Measurements from ENCODE around the gene L3MBTL2. TPM values are rescaled to one million over a fixed set of nuclear protein-coding genes. Genes with fewer than 3 reads are reported as not detected.

Gene L3MBTL2
- total and polyA plus RNA-seq, 10 of the 15 experiments (the other 5 are each of a cell fraction or from before 2014, with no cell fraction given): 13.2 to 37.6 (median 28.2) TPM

- TF ChIP-seq, protein P1, sequence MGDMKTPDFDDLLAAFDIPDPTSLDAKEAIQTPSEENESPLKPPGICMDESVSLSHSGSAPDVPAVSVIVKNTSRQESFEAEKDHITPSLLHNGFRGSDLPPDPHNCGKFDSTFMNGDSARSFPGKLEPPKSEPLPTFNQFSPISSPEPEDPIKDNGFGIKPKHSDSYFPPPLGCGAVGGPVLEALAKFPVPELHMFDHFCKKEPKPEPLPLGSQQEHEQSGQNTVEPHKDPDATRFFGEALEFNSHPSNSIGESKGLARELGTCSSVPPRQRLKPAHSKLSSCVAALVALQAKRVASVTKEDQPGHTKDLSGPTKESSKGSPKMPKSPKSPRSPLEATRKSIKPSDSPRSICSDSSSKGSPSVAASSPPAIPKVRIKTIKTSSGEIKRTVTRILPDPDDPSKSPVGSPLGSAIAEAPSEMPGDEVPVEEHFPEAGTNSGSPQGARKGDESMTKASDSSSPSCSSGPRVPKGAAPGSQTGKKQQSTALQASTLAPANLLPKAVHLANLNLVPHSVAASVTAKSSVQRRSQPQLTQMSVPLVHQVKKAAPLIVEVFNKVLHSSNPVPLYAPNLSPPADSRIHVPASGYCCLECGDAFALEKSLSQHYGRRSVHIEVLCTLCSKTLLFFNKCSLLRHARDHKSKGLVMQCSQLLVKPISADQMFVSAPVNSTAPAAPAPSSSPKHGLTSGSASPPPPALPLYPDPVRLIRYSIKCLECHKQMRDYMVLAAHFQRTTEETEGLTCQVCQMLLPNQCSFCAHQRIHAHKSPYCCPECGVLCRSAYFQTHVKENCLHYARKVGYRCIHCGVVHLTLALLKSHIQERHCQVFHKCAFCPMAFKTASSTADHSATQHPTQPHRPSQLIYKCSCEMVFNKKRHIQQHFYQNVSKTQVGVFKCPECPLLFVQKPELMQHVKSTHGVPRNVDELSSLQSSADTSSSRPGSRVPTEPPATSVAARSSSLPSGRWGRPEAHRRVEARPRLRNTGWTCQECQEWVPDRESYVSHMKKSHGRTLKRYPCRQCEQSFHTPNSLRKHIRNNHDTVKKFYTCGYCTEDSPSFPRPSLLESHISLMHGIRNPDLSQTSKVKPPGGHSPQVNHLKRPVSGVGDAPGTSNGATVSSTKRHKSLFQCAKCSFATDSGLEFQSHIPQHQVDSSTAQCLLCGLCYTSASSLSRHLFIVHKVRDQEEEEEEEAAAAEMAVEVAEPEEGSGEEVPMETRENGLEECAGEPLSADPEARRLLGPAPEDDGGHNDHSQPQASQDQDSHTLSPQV (IDR thresholded peaks at IDR 0.05): no peak
Observed at GRCh38 chr22:41260871-41261270, 55.8 kb downstream of the L3MBTL2 start (continued).

DNA sequence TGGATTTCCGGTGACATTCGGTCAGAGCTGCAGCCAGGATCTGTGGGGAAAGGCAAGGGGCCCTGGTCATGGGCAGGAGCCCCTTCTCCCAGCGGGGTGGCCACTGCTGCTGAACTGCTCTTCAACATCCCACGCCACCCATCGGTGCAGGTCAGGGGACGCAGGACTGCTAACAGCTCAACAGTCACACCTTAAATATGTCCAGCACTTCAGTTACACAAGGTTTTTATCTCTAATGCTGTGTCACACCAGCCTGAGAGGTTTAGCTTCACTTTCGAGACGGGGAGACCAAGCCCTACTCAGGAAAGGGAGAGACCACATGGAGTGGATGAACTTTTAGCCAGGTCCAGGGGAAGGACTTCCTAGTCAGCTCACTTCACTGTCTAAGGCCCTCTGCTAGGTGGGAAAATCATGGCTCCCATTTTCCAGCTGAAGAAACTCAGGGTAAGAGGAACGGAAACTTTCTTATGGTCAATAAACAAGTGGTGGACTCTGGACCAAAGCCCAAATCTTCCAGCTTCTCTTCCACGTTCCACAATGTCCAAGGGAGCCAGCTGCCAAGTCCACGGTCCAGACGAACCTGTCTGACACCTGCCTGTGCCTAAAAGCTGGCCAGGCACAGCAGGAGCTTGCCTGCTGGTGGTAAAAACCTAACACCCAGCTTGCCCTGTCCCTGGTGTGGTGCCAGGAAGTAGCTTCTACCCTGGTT lies 56.6 kb downstream of the L3MBTL2 start:
- no peak overlapping the region for H3K4me2 ChIP-seq (ENCODE audit: control insufficient read depth, insufficient read depth)
- H3K27ac ChIP-seq (ENCODE audit: control insufficient read depth, insufficient read depth): no peak overlapping the region
- no TSS peak for BruUV-seq (replicated peaks)
- H2AFZ ChIP-seq (ENCODE audit: control insufficient read depth, low read depth, low read length): no peak overlapping the region
- no peaks in the 10 kb centered on the region for H3K9me3 ChIP-seq (replicated peaks; ENCODE audit: control insufficient read depth, insufficient read depth, low read length)
- H3K4me1 ChIP-seq (ENCODE audit: control insufficient read depth, insufficient read depth, low read length): no peaks in the 10 kb centered on the region
- H3K4me3 ChIP-seq: no peak overlapping the region
- ATAC-seq (no peak), DNase-seq (ENCODE audit: low read depth, low spot score) (no peak), FAIRE-seq (no peak)
- H4K20me1 ChIP-seq (ENCODE audit: control insufficient read depth, insufficient read depth): no peaks in the 10 kb centered on the region
- no peak overlapping the region for H3K9ac ChIP-seq (ENCODE audit: control insufficient read depth, insufficient read depth, low read length)
- peaks cover 31 to 56% of the 10 kb centered on the region in 2 experiments; a peak in 3 of 4 replicates for H3K36me3 ChIP-seq (ENCODE audit: control insufficient read depth in 2 of 2, insufficient read depth in 2 of 2, low read length in 1 of 2)
- WGBS (ENCODE audit: insufficient coverage, insufficient replicate concordance, low lambda C conversion rate, missing lambda C conversion rate): 92% methylated on average over 12 of the region's 12 CpGs
- H3K27me3 ChIP-seq (replicated peaks in 1 of 2; ENCODE audit: control insufficient read depth in 2 of 2, insufficient read depth in 2 of 2, low read length in 1 of 2): no peaks in the 10 kb centered on the region
- intact Hi-C loops (cut with micrococcal nuclease; ENCODE audit: unreplicated experiment) (no loop called here), in situ Hi-C loops (cut with MboI) (no loop called here)
- ChIA-PET POLR2A (no interaction called here), CTCF (interaction anchor here (0.6 kb wide), 1 partner anchor 259 kb away, joined by 3 read pairs; no protein-coding TSS in a partner anchor), RAD21 (ENCODE audit: unreplicated experiment) (interaction anchor here (1.1 to 1.2 kb wide), 2 partner anchors 40 to 339 kb away, joined by 3 read pairs; partner anchors contain the start of gene ZC3H7B), SMC1A (ENCODE audit: uncharacterized antibody, unreplicated experiment) (interaction anchor here (0.5 kb wide), 1 partner anchor 60 kb away, joined by 3 read pairs; no protein-coding TSS in a partner anchor)
- no peaks in the 10 kb centered on the region for H3K79me2 ChIP-seq (ENCODE audit: control insufficient read depth, insufficient read depth, low read length)
- no peak for TF ChIP-seq IRF5 (IDR thresholded peaks at IDR 0.05; ENCODE audit: borderline replicate concordance)
- TF ChIP-seq ZNF274 (IDR thresholded peaks at IDR 0.05; ENCODE audit: insufficient read depth, insufficient read length): no peak
- TF ChIP-seq PAX8 (IDR thresholded peaks at IDR 0.05): no peak
- TF ChIP-seq, protein P2, sequence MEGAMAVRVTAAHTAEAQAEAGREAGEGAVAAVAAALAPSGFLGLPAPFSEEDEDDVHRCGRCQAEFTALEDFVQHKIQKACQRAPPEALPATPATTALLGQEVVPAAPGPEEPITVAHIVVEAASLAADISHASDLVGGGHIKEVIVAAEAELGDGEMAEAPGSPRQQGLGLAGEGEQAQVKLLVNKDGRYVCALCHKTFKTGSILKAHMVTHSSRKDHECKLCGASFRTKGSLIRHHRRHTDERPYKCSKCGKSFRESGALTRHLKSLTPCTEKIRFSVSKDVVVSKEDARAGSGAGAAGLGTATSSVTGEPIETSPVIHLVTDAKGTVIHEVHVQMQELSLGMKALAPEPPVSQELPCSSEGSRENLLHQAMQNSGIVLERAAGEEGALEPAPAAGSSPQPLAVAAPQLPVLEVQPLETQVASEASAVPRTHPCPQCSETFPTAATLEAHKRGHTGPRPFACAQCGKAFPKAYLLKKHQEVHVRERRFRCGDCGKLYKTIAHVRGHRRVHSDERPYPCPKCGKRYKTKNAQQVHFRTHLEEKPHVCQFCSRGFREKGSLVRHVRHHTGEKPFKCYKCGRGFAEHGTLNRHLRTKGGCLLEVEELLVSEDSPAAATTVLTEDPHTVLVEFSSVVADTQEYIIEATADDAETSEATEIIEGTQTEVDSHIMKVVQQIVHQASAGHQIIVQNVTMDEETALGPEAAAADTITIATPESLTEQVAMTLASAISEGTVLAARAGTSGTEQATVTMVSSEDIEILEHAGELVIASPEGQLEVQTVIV (IDR thresholded peaks at IDR 0.05; ENCODE audit: borderline replicate concordance, partially characterized antibody): no peak
- TF ChIP-seq, protein P3, sequence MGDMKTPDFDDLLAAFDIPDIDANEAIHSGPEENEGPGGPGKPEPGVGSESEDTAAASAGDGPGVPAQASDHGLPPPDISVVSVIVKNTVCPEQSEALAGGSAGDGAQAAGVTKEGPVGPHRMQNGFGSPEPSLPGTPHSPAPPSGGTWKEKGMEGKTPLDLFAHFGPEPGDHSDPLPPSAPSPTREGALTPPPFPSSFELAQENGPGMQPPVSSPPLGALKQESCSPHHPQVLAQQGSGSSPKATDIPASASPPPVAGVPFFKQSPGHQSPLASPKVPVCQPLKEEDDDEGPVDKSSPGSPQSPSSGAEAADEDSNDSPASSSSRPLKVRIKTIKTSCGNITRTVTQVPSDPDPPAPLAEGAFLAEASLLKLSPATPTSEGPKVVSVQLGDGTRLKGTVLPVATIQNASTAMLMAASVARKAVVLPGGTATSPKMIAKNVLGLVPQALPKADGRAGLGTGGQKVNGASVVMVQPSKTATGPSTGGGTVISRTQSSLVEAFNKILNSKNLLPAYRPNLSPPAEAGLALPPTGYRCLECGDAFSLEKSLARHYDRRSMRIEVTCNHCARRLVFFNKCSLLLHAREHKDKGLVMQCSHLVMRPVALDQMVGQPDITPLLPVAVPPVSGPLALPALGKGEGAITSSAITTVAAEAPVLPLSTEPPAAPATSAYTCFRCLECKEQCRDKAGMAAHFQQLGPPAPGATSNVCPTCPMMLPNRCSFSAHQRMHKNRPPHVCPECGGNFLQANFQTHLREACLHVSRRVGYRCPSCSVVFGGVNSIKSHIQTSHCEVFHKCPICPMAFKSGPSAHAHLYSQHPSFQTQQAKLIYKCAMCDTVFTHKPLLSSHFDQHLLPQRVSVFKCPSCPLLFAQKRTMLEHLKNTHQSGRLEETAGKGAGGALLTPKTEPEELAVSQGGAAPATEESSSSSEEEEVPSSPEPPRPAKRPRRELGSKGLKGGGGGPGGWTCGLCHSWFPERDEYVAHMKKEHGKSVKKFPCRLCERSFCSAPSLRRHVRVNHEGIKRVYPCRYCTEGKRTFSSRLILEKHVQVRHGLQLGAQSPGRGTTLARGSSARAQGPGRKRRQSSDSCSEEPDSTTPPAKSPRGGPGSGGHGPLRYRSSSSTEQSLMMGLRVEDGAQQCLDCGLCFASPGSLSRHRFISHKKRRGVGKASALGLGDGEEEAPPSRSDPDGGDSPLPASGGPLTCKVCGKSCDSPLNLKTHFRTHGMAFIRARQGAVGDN (IDR thresholded peaks at IDR 0.05): no peak
- no peak for TF ChIP-seq SMC3 (IDR thresholded peaks at IDR 0.05; ENCODE audit: borderline replicate concordance, low read length)

Measured in GM12878 (cell line).